ENCODE measurements around the gene EPHA2.

DNA sequence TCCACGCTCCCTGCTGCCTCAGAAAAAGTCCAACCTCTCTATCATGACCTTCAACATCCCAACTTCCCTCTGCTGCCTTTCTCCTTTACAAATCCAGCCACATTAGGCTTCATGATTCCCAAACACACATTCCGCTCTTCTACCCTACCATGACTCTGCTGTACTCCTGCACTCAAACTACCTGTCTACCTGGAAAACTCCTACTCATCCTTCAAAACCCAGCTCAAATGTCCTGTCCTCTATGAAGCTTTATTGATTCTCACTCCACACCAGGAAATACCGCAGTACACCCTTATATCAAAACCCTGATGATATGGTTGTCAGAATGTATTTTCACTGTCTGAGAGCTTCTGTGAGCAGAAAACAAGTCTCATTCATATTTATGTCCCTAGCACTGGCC is 47.7 kb upstream of the EPHA2 start:
- TF ChIP-seq CTCF (conservative IDR thresholded peaks at IDR 0.05; ENCODE audit: low read length): no peak
- TF ChIP-seq EZH2phosphoT487 (IDR thresholded peaks at IDR 0.05; ENCODE audit: borderline replicate concordance, low read depth, low read length): no peak

Measured in OCI-LY7 (cell line).